Measurements from ENCODE around the gene BMP7.

BMP7 gene

DNA sequence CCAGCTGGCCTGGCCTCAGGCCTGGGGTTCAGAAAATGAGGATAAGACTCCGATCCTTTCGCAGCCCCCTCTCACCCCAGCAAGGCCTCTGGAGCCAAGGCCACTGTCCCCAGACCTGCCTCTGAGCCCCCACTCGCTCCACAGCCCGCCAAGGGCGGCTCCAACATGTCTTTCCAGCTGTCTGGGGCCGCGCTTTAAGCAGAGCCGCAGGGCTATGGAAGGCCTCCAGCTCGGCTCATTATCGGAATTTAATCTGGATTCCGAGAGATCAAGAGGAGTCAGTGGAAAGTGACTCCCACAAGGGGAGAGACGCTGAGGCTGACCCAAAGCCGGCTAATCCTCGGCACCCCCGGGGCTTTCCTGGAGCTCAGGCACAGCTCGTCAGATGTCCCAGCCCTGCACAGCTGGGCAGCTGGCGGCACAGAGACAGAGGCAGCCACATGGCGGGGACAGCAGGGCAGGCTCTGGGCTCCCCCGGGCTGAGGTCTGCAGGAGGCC, 41.8 kb downstream of the BMP7 start:
- DNase-seq = no peak

- no peak for DNase-seq
Measured at GRCh38 chr20:57223648-57224489, 42.6 kb downstream of the BMP7 start.

- DNase-seq = no peak
Measured at GRCh38 chr20:57222631-57222950, 43.9 kb downstream of the BMP7 start.

GRCh38 chr20:57221916-57222630, 44.4 kb downstream of the BMP7 start:
- DNase-seq = no peak

- no peak for DNase-seq
Measured at GRCh38 chr20:57220337-57221145, 45.9 kb downstream of the BMP7 start.

- DNase-seq = no peak
Measured at GRCh38 chr20:57219071-57219677, 47.3 kb downstream of the BMP7 start.

DNA sequence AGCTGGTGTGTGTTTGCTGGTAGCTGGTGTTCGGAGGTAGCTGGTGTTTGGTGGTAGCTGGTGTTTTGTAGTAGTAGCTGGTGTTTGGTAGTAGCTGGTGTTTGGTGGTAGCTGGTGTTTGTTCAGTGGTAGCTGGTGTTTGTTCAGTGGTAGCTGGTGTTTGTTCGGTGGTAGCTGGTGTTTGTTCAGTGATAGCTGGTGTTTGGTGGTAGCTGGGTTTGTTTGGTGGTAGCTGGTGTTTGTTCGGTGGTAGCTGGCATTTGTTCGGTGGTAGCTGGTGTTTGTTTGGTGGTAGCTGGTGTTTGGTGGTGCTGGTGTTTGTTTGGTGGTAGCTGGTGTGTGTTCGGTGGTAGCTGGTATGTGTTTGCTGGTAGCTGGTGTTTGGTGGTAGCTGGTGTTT, 48.0 kb downstream of the BMP7 start:
- no peak for DNase-seq

GRCh38 chr20:57217802-57218201, 48.6 kb downstream of the BMP7 start:
- no peak for DNase-seq

DNA sequence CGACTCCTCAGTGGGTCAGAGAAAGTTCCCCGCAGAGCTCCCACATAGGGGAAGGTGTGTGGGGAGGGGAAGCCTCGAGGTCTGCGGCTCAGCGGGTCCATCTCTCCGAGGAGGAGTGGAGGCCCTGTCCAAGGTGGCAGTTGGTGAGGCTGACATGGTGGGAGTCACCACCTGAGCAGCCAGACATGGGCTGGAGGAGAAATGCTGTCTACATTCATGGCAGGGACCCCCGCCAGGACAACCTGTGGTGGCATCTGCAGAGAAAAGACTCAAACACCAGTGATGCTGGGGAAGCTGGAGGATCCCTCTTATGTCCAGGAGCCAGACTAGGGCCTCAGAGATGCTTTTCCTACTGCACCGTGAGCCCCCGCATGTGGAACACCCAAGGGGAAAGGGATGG, 49.8 kb downstream of the BMP7 start:
- DNase-seq = no peak

DNA sequence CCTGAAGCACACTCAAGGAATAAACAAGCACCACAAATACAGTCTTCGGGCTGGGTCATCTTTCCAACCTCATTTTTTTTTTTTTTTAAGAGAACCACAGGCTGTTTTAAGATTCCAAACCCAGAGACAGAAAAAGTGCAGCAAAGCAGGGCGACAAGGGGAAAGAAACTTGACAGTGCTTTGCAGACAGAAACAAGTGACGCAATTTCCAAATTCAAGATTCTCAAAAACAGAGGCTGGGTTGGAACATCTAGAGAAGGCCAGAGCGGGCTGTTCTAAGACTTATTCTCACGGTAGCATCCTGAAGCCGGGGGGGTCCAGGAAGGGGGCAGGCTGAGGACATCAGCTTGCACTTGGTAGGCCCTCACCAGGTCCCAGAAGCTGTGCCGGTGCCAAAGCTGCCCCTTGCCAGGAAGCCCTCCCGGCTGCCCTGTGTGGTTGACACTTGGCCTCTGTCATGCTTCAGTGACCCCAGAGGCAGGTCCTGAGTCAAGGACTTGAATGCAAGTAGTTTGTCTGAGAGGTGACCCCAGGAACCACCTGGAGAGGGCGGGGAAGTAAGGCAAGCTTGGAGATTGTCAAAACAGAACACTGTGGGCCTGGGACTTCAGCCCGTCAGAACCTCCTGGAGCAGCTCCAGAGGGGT, 50.5 kb downstream of the BMP7 start:
- no peak for DNase-seq

- DNase-seq = no peak
Measured at GRCh38 chr20:57215426-57215825, 51.0 kb downstream of the BMP7 start.

DNA sequence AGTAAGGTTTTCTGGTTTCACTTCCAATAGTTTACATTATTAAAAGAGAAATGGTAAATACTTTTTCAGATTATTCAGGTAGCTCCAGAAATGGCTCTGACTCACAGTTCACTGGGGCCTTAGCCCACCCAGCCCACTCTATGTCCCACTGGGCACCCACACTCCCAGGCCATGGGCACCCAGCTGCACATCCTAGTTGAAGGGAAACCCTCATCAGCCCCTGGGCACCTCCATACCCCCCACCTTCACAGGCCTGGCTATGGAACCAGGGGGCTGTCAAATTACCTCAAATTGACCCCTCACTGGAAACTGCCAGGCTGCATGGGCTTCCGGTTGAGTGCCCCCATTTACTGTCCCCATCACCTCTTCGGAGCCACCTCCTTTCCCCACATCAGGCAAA, 51.5 kb downstream of the BMP7 start:
- no peak for DNase-seq

GRCh38 chr20:57214427-57214826, 52.0 kb downstream of the BMP7 start:
- DNase-seq = no peak

DNA sequence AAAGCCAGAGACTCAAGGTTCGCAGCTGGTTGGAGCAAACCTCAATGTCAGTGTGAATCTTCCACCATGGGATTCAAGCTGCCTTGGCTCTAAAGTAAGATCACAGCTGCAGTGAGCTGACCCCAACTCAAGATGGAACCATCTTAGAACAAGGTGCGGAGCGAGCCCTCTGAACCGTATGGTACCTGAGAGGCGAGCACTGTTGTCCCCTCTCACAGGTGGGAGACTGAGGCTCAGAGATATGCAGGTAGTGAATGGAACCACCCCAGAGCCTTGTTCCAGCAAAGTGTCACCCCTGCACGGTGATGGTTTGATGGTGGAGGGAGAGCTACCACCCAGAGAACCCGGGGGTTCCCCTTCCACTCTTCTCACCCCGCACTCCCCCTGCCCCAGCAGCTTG, 52.5 kb downstream of the BMP7 start:
- no peak for DNase-seq

- DNase-seq = no peak
Measured at GRCh38 chr20:57213291-57213690, 53.1 kb downstream of the BMP7 start.

GRCh38 chr20:57212534-57213276, 53.7 kb downstream of the BMP7 start:
- DNase-seq = no peak

DNA sequence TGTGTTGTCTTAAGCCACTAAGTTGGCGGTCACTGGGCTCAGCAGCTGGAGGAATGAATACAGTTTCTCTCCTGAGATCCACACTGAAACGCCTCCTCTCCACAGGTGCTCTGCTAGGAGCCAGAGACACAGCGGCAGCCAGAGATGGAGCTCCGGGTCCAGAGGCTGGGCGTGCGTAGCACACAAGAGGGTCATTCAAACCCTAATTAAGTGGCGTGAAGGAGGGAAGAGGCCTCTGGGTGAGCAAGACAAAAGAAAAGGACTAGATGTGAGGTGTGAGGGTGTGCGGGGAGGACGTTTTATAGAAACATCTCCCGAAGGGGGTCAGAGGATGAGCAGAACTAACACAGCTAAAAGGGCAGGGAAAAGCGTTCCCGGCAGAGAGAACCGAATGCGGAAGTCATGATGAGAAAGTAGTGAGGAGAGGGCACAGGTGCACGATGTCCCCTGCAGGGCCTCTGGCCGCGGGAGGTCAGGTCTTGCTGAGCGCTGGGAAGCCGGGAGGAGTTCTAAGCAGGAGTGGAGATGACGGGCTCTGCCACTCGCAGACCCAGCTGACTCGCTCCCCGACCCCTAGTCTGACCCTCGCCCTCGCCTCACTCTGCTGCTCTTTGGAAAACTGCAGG, 54.4 kb downstream of the BMP7 start:
- no peak for DNase-seq

DNA sequence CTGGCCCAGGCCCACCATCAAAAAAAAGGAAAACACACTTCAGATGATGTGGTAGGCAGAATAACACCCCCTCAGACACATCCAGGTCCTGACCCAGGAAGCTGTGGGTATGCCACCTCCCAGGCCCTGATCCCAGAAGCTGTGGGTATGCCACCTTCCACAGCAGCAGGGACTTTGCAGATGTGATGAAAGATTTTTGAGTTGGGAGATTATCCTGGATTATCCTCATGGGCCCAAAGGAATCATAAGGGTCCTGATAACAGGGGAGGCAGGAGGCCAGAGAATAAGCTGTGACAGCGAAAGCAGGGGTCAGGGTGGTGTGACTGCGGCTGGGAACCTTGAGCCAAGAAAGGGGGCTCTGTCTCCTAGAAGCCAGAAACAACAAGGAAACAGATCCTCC, 55.0 kb downstream of the BMP7 start:
- no peak for DNase-seq

DNA sequence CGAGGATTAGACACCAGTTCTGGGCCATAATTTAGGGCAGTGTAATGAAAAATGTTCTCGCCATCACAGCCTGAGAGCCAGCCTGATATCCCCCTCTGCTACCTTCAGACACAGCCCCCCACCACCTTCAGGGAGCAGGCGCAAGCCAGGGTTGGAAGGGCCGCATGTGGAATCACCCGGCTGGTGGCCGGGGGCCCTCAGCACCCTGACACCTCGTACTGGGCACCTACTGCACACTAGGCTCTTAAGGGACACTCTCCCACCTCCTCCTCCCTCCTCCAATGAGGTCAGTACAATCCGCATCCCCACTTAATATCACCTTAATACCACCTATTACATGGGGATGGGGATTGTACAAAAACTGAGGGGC, 55.5 kb downstream of the BMP7 start:
- no peak for DNase-seq

GRCh38 chr20:57210054-57210910, 56.2 kb downstream of the BMP7 start:
- no peak for DNase-seq

Measured in stimulated activated CD4-positive, alpha-beta T cell treated with anti-CD3 and anti-CD28 coated beads, Interleukin-15, amount 100 ng/mL, for 24 hours (primary cell).